NCI-H146 (cell line): ENCODE data around the gene EPHA3.

Experiments
- DNase-seq: peaks from one replicate; lab custom pipeline; 2025; lab: John Stamatoyannopoulos, UW

EPHA3 gene

GRCh38 chr3:89449086-89449485, 341.7 kb downstream of the EPHA3 start:
- no peak for DNase-seq

- DNase-seq: no peak
These were observed 344.6 kb downstream of the EPHA3 start for GRCh38 chr3:89452066-89452465.

GRCh38 chr3:89455240-89455639, 347.8 kb downstream of the EPHA3 start:
- no peak for DNase-seq

- DNase-seq: peak; percentile 3
These were observed 360.5 kb downstream of the EPHA3 start for GRCh38 chr3:89467898-89468363.

GRCh38 chr3:89472101-89472500, 364.7 kb downstream of the EPHA3 start:
- DNase-seq: no peak

GRCh38 chr3:89474333-89475130, 367.1 kb downstream of the EPHA3 start:
- no peak for DNase-seq

- DNase-seq: no peak
These were observed 381.6 kb downstream of the EPHA3 start for GRCh38 chr3:89488800-89489580.

- DNase-seq: no peak
These were observed 382.7 kb downstream of the EPHA3 start for GRCh38 chr3:89490129-89490528.

GRCh38 chr3:89494734-89495133, 387.3 kb downstream of the EPHA3 start:
- no peak for DNase-seq

GRCh38 chr3:89503891-89504391, 396.5 kb downstream of the EPHA3 start:
- no peak for DNase-seq

GRCh38 chr3:89504432-89504831, 397.0 kb downstream of the EPHA3 start:
- peak; percentile 8 for DNase-seq

GRCh38 chr3:89506462-89507103, 399.2 kb downstream of the EPHA3 start:
- no peak for DNase-seq

GRCh38 chr3:89521328-89521727, 413.9 kb downstream of the EPHA3 start:
- DNase-seq: no peak

GRCh38 chr3:89522155-89522554, 414.7 kb downstream of the EPHA3 start:
- no peak for DNase-seq

GRCh38 chr3:89525609-89526008, 418.2 kb downstream of the EPHA3 start:
- DNase-seq: no peak

- DNase-seq: no peak
These were observed 420.4 kb downstream of the EPHA3 start for GRCh38 chr3:89527736-89528305.
